Measurements from ENCODE around the gene LTK.

Gene LTK

GRCh38 chr15:41510728-41511127 lies 2.9 kb downstream of the LTK start:
- WGBS, 2 experiments = 36 to 38% methylated on average over 7 of the region's 7 CpGs
- Histone ChIP-seq H3K4me1 (ENCODE audit: control insufficient read depth, insufficient read depth, low read length) (peaks cover 11% of the 10 kb centered on the region), H3K4me3 (ENCODE audit: insufficient read depth, low read depth, low read length) (no peak overlapping the region), H3K27me3 (ENCODE audit: control insufficient read depth, insufficient read depth, low read length, poor library complexity, severe bottlenecking) (peaks cover 90% of the 10 kb centered on the region), H3K9me3 (ENCODE audit: control insufficient read depth, low read length) (no peaks in the 10 kb centered on the region), H3K27ac (ENCODE audit: insufficient read depth, low read depth, low read length, poor library complexity, severe bottlenecking) (no peak overlapping the region), H3K36me3 (ENCODE audit: control insufficient read depth, insufficient read depth, low read length) (no peaks in the 10 kb centered on the region)

GRCh38 chr15:41507820-41508290 lies 5.8 kb downstream of the LTK start:
- Histone ChIP-seq H3K4me1 (ENCODE audit: control insufficient read depth, insufficient read depth, low read length) (peaks cover 10% of the 10 kb centered on the region), H3K27ac (ENCODE audit: insufficient read depth, low read depth, low read length, poor library complexity, severe bottlenecking) (no peak overlapping the region), H3K9me3 (ENCODE audit: control insufficient read depth, low read length) (no peaks in the 10 kb centered on the region), H3K4me3 (ENCODE audit: insufficient read depth, low read depth, low read length) (no peak overlapping the region), H3K36me3 (ENCODE audit: control insufficient read depth, insufficient read depth, low read length) (no peaks in the 10 kb centered on the region), H3K27me3 (ENCODE audit: control insufficient read depth, insufficient read depth, low read length, poor library complexity, severe bottlenecking) (peaks cover 98% of the 10 kb centered on the region)
- WGBS, 2 experiments = 89 to 90% methylated on average over 7 of the region's 7 CpGs

- Histone ChIP-seq H3K27me3 (ENCODE audit: control insufficient read depth, insufficient read depth, low read length, poor library complexity, severe bottlenecking) (peaks cover 98% of the 10 kb centered on the region), H3K4me3 (ENCODE audit: insufficient read depth, low read depth, low read length) (no peak overlapping the region), H3K9me3 (ENCODE audit: control insufficient read depth, low read length) (no peaks in the 10 kb centered on the region), H3K4me1 (ENCODE audit: control insufficient read depth, insufficient read depth, low read length) (peaks cover 19% of the 10 kb centered on the region), H3K27ac (ENCODE audit: insufficient read depth, low read depth, low read length, poor library complexity, severe bottlenecking) (no peak overlapping the region), H3K36me3 (ENCODE audit: control insufficient read depth, insufficient read depth, low read length) (no peaks in the 10 kb centered on the region)
- WGBS, 2 experiments = 70 to 73% methylated on average over 10 of the region's 10 CpGs
These were observed 6.8 kb downstream of the LTK start for GRCh38 chr15:41506796-41507341.

- Histone ChIP-seq H3K4me1 (ENCODE audit: control insufficient read depth, insufficient read depth, low read length) (peaks cover 15% of the 10 kb centered on the region), H3K4me3 (ENCODE audit: insufficient read depth, low read depth, low read length) (no peak overlapping the region), H3K27me3 (ENCODE audit: control insufficient read depth, insufficient read depth, low read length, poor library complexity, severe bottlenecking) (peaks cover 98% of the 10 kb centered on the region), H3K27ac (ENCODE audit: insufficient read depth, low read depth, low read length, poor library complexity, severe bottlenecking) (no peak overlapping the region), H3K36me3 (ENCODE audit: control insufficient read depth, insufficient read depth, low read length) (no peaks in the 10 kb centered on the region), H3K9me3 (ENCODE audit: control insufficient read depth, low read length) (no peaks in the 10 kb centered on the region)
- WGBS, 2 experiments = 78 to 87% methylated on average over 4 of the region's 4 CpGs
These were observed 7.9 kb downstream of the LTK start for GRCh38 chr15:41505776-41506175.

GRCh38 chr15:41504751-41505492 lies 8.7 kb downstream of the LTK start:
- Histone ChIP-seq H3K27me3 (ENCODE audit: control insufficient read depth, insufficient read depth, low read length, poor library complexity, severe bottlenecking) (peaks cover 98% of the 10 kb centered on the region), H3K4me3 (ENCODE audit: insufficient read depth, low read depth, low read length) (no peak overlapping the region), H3K36me3 (ENCODE audit: control insufficient read depth, insufficient read depth, low read length) (no peaks in the 10 kb centered on the region), H3K9me3 (ENCODE audit: control insufficient read depth, low read length) (no peaks in the 10 kb centered on the region), H3K27ac (ENCODE audit: insufficient read depth, low read depth, low read length, poor library complexity, severe bottlenecking) (no peak overlapping the region), H3K4me1 (ENCODE audit: control insufficient read depth, insufficient read depth, low read length) (peaks cover 15% of the 10 kb centered on the region)
- WGBS, 2 experiments = 88 to 92% methylated on average over 13 of the region's 13 CpGs

- WGBS, 2 experiments = 75 to 86% methylated on average over 5 of the region's 5 CpGs
- Histone ChIP-seq H3K27me3 (ENCODE audit: control insufficient read depth, insufficient read depth, low read length, poor library complexity, severe bottlenecking) (peaks cover 98% of the 10 kb centered on the region), H3K4me3 (ENCODE audit: insufficient read depth, low read depth, low read length) (no peak overlapping the region), H3K27ac (ENCODE audit: insufficient read depth, low read depth, low read length, poor library complexity, severe bottlenecking) (no peak overlapping the region), H3K36me3 (ENCODE audit: control insufficient read depth, insufficient read depth, low read length) (no peaks in the 10 kb centered on the region), H3K4me1 (ENCODE audit: control insufficient read depth, insufficient read depth, low read length) (peaks cover 15% of the 10 kb centered on the region), H3K9me3 (ENCODE audit: control insufficient read depth, low read length) (no peaks in the 10 kb centered on the region)
These were observed 10.0 kb downstream of the LTK start for GRCh38 chr15:41503669-41504010.

GRCh38 chr15:41502795-41503668 lies 10.6 kb downstream of the LTK start:
- 14 to 15% methylated on average over 54 of the region's 54 CpGs for WGBS, 2 experiments
- Histone ChIP-seq H3K27ac (ENCODE audit: insufficient read depth, low read depth, low read length, poor library complexity, severe bottlenecking) (no peak overlapping the region), H3K4me3 (ENCODE audit: insufficient read depth, low read depth, low read length) (no peak overlapping the region), H3K9me3 (ENCODE audit: control insufficient read depth, low read length) (no peaks in the 10 kb centered on the region), H3K36me3 (ENCODE audit: control insufficient read depth, insufficient read depth, low read length) (no peaks in the 10 kb centered on the region), H3K27me3 (ENCODE audit: control insufficient read depth, insufficient read depth, low read length, poor library complexity, severe bottlenecking) (peaks cover 99% of the 10 kb centered on the region), H3K4me1 (ENCODE audit: control insufficient read depth, insufficient read depth, low read length) (peaks cover 15% of the 10 kb centered on the region)

- peaks cover 15% of the 10 kb centered on the region for H3K4me1 ChIP-seq (ENCODE audit: control insufficient read depth, insufficient read depth, low read length)
- H3K36me3 ChIP-seq (ENCODE audit: control insufficient read depth, insufficient read depth, low read length) = no peaks in the 10 kb centered on the region
- WGBS, 2 experiments = 3 to 6% methylated on average over 64 of the region's 64 CpGs
- H3K27me3 ChIP-seq (ENCODE audit: control insufficient read depth, insufficient read depth, low read length, poor library complexity, severe bottlenecking) = peaks cover 99% of the 10 kb centered on the region
- no peak overlapping the region for H3K27ac ChIP-seq (ENCODE audit: insufficient read depth, low read depth, low read length, poor library complexity, severe bottlenecking)
- H3K4me3 ChIP-seq (ENCODE audit: insufficient read depth, low read depth, low read length) = peak overlapping the region; percentile 15
- no peaks in the 10 kb centered on the region for H3K9me3 ChIP-seq (ENCODE audit: control insufficient read depth, low read length)
These were observed 11.5 kb downstream of the LTK start for GRCh38 chr15:41501931-41502794.

GRCh38 chr15:41501191-41501917 lies 12.3 kb downstream of the LTK start:
- WGBS, 2 experiments = 5 to 6% methylated on average over 56 of the region's 56 CpGs
- H3K4me3 ChIP-seq (ENCODE audit: insufficient read depth, low read depth, low read length) = peak overlapping the region; percentile 15
- H3K36me3 ChIP-seq (ENCODE audit: control insufficient read depth, insufficient read depth, low read length) = no peaks in the 10 kb centered on the region
- peaks cover 15% of the 10 kb centered on the region for H3K4me1 ChIP-seq (ENCODE audit: control insufficient read depth, insufficient read depth, low read length)
- peaks cover 100% of the 10 kb centered on the region for H3K27me3 ChIP-seq (ENCODE audit: control insufficient read depth, insufficient read depth, low read length, poor library complexity, severe bottlenecking)
- no peaks in the 10 kb centered on the region for H3K9me3 ChIP-seq (ENCODE audit: control insufficient read depth, low read length)
- no peak overlapping the region for H3K27ac ChIP-seq (ENCODE audit: insufficient read depth, low read depth, low read length, poor library complexity, severe bottlenecking)
